Suppressor macrophage treated with lipopolysaccharide for 4 hours (primary cell): ENCODE data around the gene THSD7A.
A peak's percentile ranks its signal among the peaks of the same experiment; 100 is the strongest.
"Not testable (repeated sequence)": the region's sequence is repeated elsewhere in the genome, so short reads cannot be mapped to it uniquely, and the experiment has no call there.

ENCODE experiments used
- DNase-seq: peaks from one replicate; pipeline ENCODE4 v3.0.0-alpha.2; 2020

Gene THSD7A

GRCh38 chr7:11448323-11448722, 383.7 kb downstream of the THSD7A start:
- DNase-seq: no peak

- no peak for DNase-seq
Observed at GRCh38 chr7:11447106-11447505, 384.9 kb downstream of the THSD7A start.

- DNase-seq: not testable (repeated sequence)
Observed at GRCh38 chr7:11443934-11444333, 388.1 kb downstream of the THSD7A start.

GRCh38 chr7:11437994-11438393, 394.0 kb downstream of the THSD7A start:
- DNase-seq: no peak

- DNase-seq: no peak
Observed at GRCh38 chr7:11436773-11437524, 395.0 kb downstream of the THSD7A start.

- DNase-seq: no peak
Observed at GRCh38 chr7:11436316-11436715, 395.7 kb downstream of the THSD7A start.

- DNase-seq: no peak
Observed at GRCh38 chr7:11434366-11434765, 397.6 kb downstream of the THSD7A start.

GRCh38 chr7:11430841-11431240, 401.2 kb downstream of the THSD7A start:
- peak; percentile 24 for DNase-seq

- peak; percentile 51 for DNase-seq
Observed at GRCh38 chr7:11430112-11430511, 401.9 kb downstream of the THSD7A start.

GRCh38 chr7:11428877-11429581, 403.0 kb downstream of the THSD7A start:
- peak; percentile 2 for DNase-seq

GRCh38 chr7:11427686-11428273, 404.2 kb downstream of the THSD7A start:
- DNase-seq: peak; percentile 73

GRCh38 chr7:11424006-11424405, 408.0 kb downstream of the THSD7A start:
- DNase-seq: no peak

GRCh38 chr7:11420049-11420448, 411.9 kb downstream of the THSD7A start:
- no peak for DNase-seq

- DNase-seq: no peak
Observed at GRCh38 chr7:11416641-11417458, 415.1 kb downstream of the THSD7A start.

- no peak for DNase-seq
Observed at GRCh38 chr7:11415101-11415500, 416.9 kb downstream of the THSD7A start.

GRCh38 chr7:11413901-11414300, 418.1 kb downstream of the THSD7A start:
- DNase-seq: no peak

GRCh38 chr7:11412036-11412435, 420.0 kb downstream of the THSD7A start:
- DNase-seq: no peak

- DNase-seq: no peak
Observed at GRCh38 chr7:11410656-11411644, 421.0 kb downstream of the THSD7A start.

GRCh38 chr7:11404355-11404754, 427.6 kb downstream of the THSD7A start:
- DNase-seq: no peak

GRCh38 chr7:11403781-11404180, 428.2 kb downstream of the THSD7A start:
- DNase-seq: no peak

- DNase-seq: no peak
Observed at GRCh38 chr7:11394438-11394837, 437.6 kb downstream of the THSD7A start.

- DNase-seq: no peak
Observed at GRCh38 chr7:11379641-11380040, 452.4 kb downstream of the THSD7A start.
